Type B pancreatic cell (in vitro differentiated cells): ENCODE measurements around the gene KAZALD1. TPM values are rescaled to one million over a fixed set of nuclear protein-coding genes. Genes with fewer than 3 reads are reported as not detected.

ENCODE experiments used
- DNase-seq: peaks from one replicate; pipeline ENCODE4 v3.0.0; 2021; ENCODE audit warnings: mixed read lengths; ENCODE audit not compliant: unreplicated experiment; ENCODE audit errors: extremely low spot score
- H3K27ac Mint-ChIP-seq: 2 replicates; pipeline ENCODE4 v1.8.0; 2021; ENCODE audit warnings: mild to moderate bottlenecking, mixed read lengths
- H3K27me3 Mint-ChIP-seq: 2 replicates; pipeline ENCODE4 v1.8.0; 2021; ENCODE audit warnings: mixed read lengths
- H3K36me3 Mint-ChIP-seq: 2 replicates; pipeline ENCODE4 v1.8.0; 2021; ENCODE audit warnings: mixed read lengths
- H3K4me1 Mint-ChIP-seq: one replicate; pipeline ENCODE4 v1.8.0; 2021; ENCODE audit warnings: mixed read lengths; ENCODE audit not compliant: unreplicated experiment
- H3K4me3 Mint-ChIP-seq: 2 replicates; pipeline ENCODE4 v1.8.0; 2021; ENCODE audit warnings: mild to moderate bottlenecking, mixed read lengths
- H3K9me3 Mint-ChIP-seq: 2 replicates; pipeline ENCODE4 v1.8.0; 2021; ENCODE audit warnings: mixed read lengths
- CTCF ChIP-seq: fragments of 200-600 bp; sonication (generic); conservative IDR thresholded peaks from 2 replicates; pipeline ENCODE4 v1.5.0; 2021; ENCODE audit warnings: antibody characterized with exemption, mild to moderate bottlenecking
- long read RNA-seq: library from polyadenylated mRNA; unstranded; transcript quantifications from one replicate; pipeline ENCODE4 v2.0.0, GENCODE V29; 2020
- total RNA-seq: library from RNA; stranded (reverse); gene quantifications from 2 replicates; pipeline ENCODE4 v1.2.1, GENCODE V29; 2021; ENCODE audit warnings: low replicate concordance

The KAZALD1 gene
- 6.9 and 17.1 TPM in 2 replicates for total RNA-seq
- long read RNA-seq = 0 reads

GRCh38 chr10:101061624-101062231, at the start of gene KAZALD1:
Gene KAZALD1 (plus strand): TSS chr10:101061989. CDS start chr10:101062593, 604 bp downstream.
- no peaks in the 10 kb centered on the region for H3K36me3 Mint-ChIP-seq
- peaks cover 32% of the 10 kb centered on the region for H3K27me3 Mint-ChIP-seq
- H3K9me3 Mint-ChIP-seq = no peaks in the 10 kb centered on the region
- DNase-seq = no peak
- peak within 1 kb of the TSS; percentile 96 for H3K27ac Mint-ChIP-seq
- peaks cover 40% of the 10 kb centered on the region for H3K4me1 Mint-ChIP-seq
- no peak for TF ChIP-seq CTCF
- peak within 1 kb of the TSS; percentile 98 for H3K4me3 Mint-ChIP-seq

GRCh38 chr10:101012525-101013364, 49.0 kb upstream of the KAZALD1 start:
- DNase-seq = peak; percentile 86
- Mint-ChIP-seq H3K27me3 (peaks cover 28% of the 10 kb centered on the region), H3K9me3 (no peaks in the 10 kb centered on the region), H3K4me1 (peaks cover 31% of the 10 kb centered on the region), H3K4me3 (no peak overlapping the region), H3K27ac (peak overlapping the region; percentile 62), H3K36me3 (no peaks in the 10 kb centered on the region)
- TF ChIP-seq CTCF = peak; percentile 96

- H3K36me3 Mint-ChIP-seq = no peaks in the 10 kb centered on the region
- peaks cover 34% of the 10 kb centered on the region for H3K4me1 Mint-ChIP-seq
- peak overlapping the region; percentile 62 for H3K27ac Mint-ChIP-seq
- H3K4me3 Mint-ChIP-seq = no peak overlapping the region
- DNase-seq = no peak
- peaks cover 30% of the 10 kb centered on the region for H3K27me3 Mint-ChIP-seq
- TF ChIP-seq CTCF = no peak
- no peaks in the 10 kb centered on the region for H3K9me3 Mint-ChIP-seq
These were observed 48.4 kb upstream of the KAZALD1 start for GRCh38 chr10:101013365-101013825.

GRCh38 chr10:101014230-101014884, 47.4 kb upstream of the KAZALD1 start:
- Mint-ChIP-seq H3K9me3 (no peaks in the 10 kb centered on the region), H3K4me1 (peaks cover 37% of the 10 kb centered on the region), H3K36me3 (no peaks in the 10 kb centered on the region), H3K4me3 (peak overlapping the region; percentile 54), H3K27me3 (peaks cover 33% of the 10 kb centered on the region), H3K27ac (peak overlapping the region; percentile 68)
- peak; percentile 89 for TF ChIP-seq CTCF
- DNase-seq = peak; percentile 88

GRCh38 chr10:101014966-101015581, 46.7 kb upstream of the KAZALD1 start:
- Mint-ChIP-seq H3K27ac (no peak overlapping the region), H3K4me3 (no peak overlapping the region), H3K4me1 (peaks cover 37% of the 10 kb centered on the region), H3K27me3 (peaks cover 33% of the 10 kb centered on the region), H3K9me3 (no peaks in the 10 kb centered on the region), H3K36me3 (no peaks in the 10 kb centered on the region)
- no peak for DNase-seq
- no peak for TF ChIP-seq CTCF
